OCI-LY1 (cell line): Measurements from ENCODE around the gene JUP.

Experiments used
- CTCF ChIP-seq: fragments of 200-600 bp; sonication (generic), shearing (Covaris generic); IDR thresholded peaks from 2 replicates; pipeline ENCODE4 v1.5.1; 2017; ENCODE audit warnings: mild to moderate bottlenecking, antibody characterized with exemption, low read length, moderate library complexity, mixed read lengths
- EZH2 ChIP-seq: fragments of 200-600 bp; sonication (generic), shearing (Covaris generic); IDR thresholded peaks from 2 replicates; pipeline ENCODE4 v1.8.0; 2017; ENCODE audit warnings: borderline replicate concordance, mixed run types, mild to moderate bottlenecking, antibody characterized with exemption, low read length, moderate library complexity, mixed read lengths

- TF ChIP-seq EZH2, result no peak
- TF ChIP-seq CTCF, result no peak
Observed at GRCh38 chr17:41806685-41807445, 20.4 kb upstream of the JUP start.
